Activated CD4-positive, alpha-beta T cell treated with anti-CD3 and anti-CD28 coated beads, Interleukin-2, amount 50 U/mL, for 1 hour (primary cell): ENCODE measurements around the gene SH3BGRL2.

ENCODE experiments used
- DNase-seq: peaks from one replicate; pipeline ENCODE4 v3.0.0-alpha.2; 2020

The SH3BGRL2 gene

GRCh38 chr6:79630883-79631692, at the start of gene SH3BGRL2:
Gene SH3BGRL2 (plus strand): TSS chr6:79631329. CDS start chr6:79631462, 133 bp downstream.
- peak; percentile 7 for DNase-seq

GRCh38 chr6:79584332-79584731, 46.8 kb upstream of the SH3BGRL2 start:
- DNase-seq, result no peak

GRCh38 chr6:79586548-79586947, 44.6 kb upstream of the SH3BGRL2 start:
- no peak for DNase-seq

GRCh38 chr6:79589701-79590100, 41.4 kb upstream of the SH3BGRL2 start:
- no peak for DNase-seq

- no peak for DNase-seq
Observed at GRCh38 chr6:79597155-79597554, 34.0 kb upstream of the SH3BGRL2 start.

GRCh38 chr6:79598012-79598411, 33.1 kb upstream of the SH3BGRL2 start:
- no peak for DNase-seq

GRCh38 chr6:79599725-79600259, 31.3 kb upstream of the SH3BGRL2 start:
- DNase-seq, result no peak

GRCh38 chr6:79600313-79600712, 30.8 kb upstream of the SH3BGRL2 start:
- no peak for DNase-seq

GRCh38 chr6:79600812-79601609, 30.1 kb upstream of the SH3BGRL2 start:
- no peak for DNase-seq

- no peak for DNase-seq
Observed at GRCh38 chr6:79602859-79603258, 28.3 kb upstream of the SH3BGRL2 start.

- no peak for DNase-seq
Observed at GRCh38 chr6:79604583-79605037, 26.5 kb upstream of the SH3BGRL2 start.

- no peak for DNase-seq
Observed at GRCh38 chr6:79605061-79605460, 26.1 kb upstream of the SH3BGRL2 start.

GRCh38 chr6:79605968-79606764, 25.0 kb upstream of the SH3BGRL2 start:
- DNase-seq, result no peak

- DNase-seq, result no peak
Observed at GRCh38 chr6:79607000-79607399, 24.1 kb upstream of the SH3BGRL2 start.

- no peak for DNase-seq
Observed at GRCh38 chr6:79608334-79609224, 22.6 kb upstream of the SH3BGRL2 start.

- DNase-seq, result no peak
Observed at GRCh38 chr6:79609225-79609595, 21.9 kb upstream of the SH3BGRL2 start.

- no peak for DNase-seq
Observed at GRCh38 chr6:79610306-79611009, 20.7 kb upstream of the SH3BGRL2 start.

GRCh38 chr6:79612457-79612856, 18.7 kb upstream of the SH3BGRL2 start:
- no peak for DNase-seq

- DNase-seq, result no peak
Observed at GRCh38 chr6:79612918-79613317, 18.2 kb upstream of the SH3BGRL2 start.

GRCh38 chr6:79613912-79614311, 17.2 kb upstream of the SH3BGRL2 start:
- no peak for DNase-seq
